HepG2 (cell line): Measurements from ENCODE around the gene CUL9. TPM values are rescaled to one million over a fixed set of nuclear protein-coding genes. Genes with fewer than 3 reads are reported as not detected.
A peak's percentile ranks its signal among the peaks of the same experiment; 100 is the strongest.

Experiments used
- AGO2 ChIP-seq: fragments of 200-400 bp; formaldehyde crosslinking; optimal IDR thresholded peaks from 2 replicates; pipeline ENCODE3; 2017; ENCODE audit warnings: mild to moderate bottlenecking, low read depth, low read length, moderate library complexity
- ARHGAP35 ChIP-seq: sonication (generic); formaldehyde crosslinking; IDR thresholded peaks from 2 replicates; pipeline ENCODE4 v1.9.0; 2022; ENCODE audit warnings: mild to moderate bottlenecking, inconsistent platforms, moderate library complexity, missing genetic modification reagents, borderline replicate concordance
- ATF3 ChIP-seq: sonication (generic); formaldehyde crosslinking; IDR thresholded peaks from 2 replicates; pipeline ENCODE4 v1.4.0; 2020; ENCODE audit warnings: missing genetic modification reagents
- ETV6 ChIP-seq: sonication (generic); formaldehyde crosslinking; conservative IDR thresholded peaks from 2 replicates; pipeline ENCODE4 v1.4.0; 2020; ENCODE audit warnings: missing genetic modification reagents
- FOXO4 ChIP-seq: sonication (generic); formaldehyde crosslinking; conservative IDR thresholded peaks from 2 replicates; pipeline ENCODE4 v1.8.1; 2023; ENCODE audit warnings: missing genetic modification reagents
- GLI4 ChIP-seq: sonication (generic); formaldehyde crosslinking; IDR thresholded peaks from 2 replicates; pipeline ENCODE4 v1.5.1; 2020; ENCODE audit warnings: missing genetic modification reagents, mild to moderate bottlenecking, moderate library complexity, borderline replicate concordance
- MBD4 ChIP-seq: IDR thresholded peaks from 2 replicates; pipeline ENCODE4 v1.6.1; 2012; ENCODE audit warnings: low read length, inconsistent platforms, borderline replicate concordance
- MBNL3 ChIP-seq: fragments of 250-450 bp; sonication (Bioruptor Pico); conservative IDR thresholded peaks from 2 replicates; pipeline ENCODE4 v1.8.0; 2022; ENCODE audit warnings: mild to moderate bottlenecking, inconsistent platforms
- PAF1 ChIP-seq: IDR thresholded peaks from 2 replicates; pipeline ENCODE4 v1.6.1; 2016; ENCODE audit warnings: missing genetic modification reagents, missing compliant biosample characterization
- REPIN1 ChIP-seq: sonication (generic); formaldehyde crosslinking; IDR thresholded peaks from 2 replicates; pipeline ENCODE4 v1.8.0; 2022; ENCODE audit warnings: missing genetic modification reagents, low read depth, mild to moderate bottlenecking, borderline replicate concordance
- SP140L ChIP-seq: sonication (generic); formaldehyde crosslinking; IDR thresholded peaks from 2 replicates; pipeline ENCODE4 v1.4.0; 2020; ENCODE audit warnings: missing genetic modification reagents, borderline replicate concordance
- SSRP1 ChIP-seq: IDR thresholded peaks from 2 replicates; pipeline ENCODE4 v1.6.1; 2016; ENCODE audit warnings: control low read depth
- ZNF430 ChIP-seq: sonication (generic); formaldehyde crosslinking; IDR thresholded peaks from 2 replicates; pipeline ENCODE4 v1.9.0; 2021; ENCODE audit warnings: mild to moderate bottlenecking, missing genetic modification reagents
- ZNF512B ChIP-seq: sonication (generic); formaldehyde crosslinking; IDR thresholded peaks from 2 replicates; pipeline ENCODE4 v1.5.1; 2020; ENCODE audit warnings: missing genetic modification reagents, mild to moderate bottlenecking, borderline replicate concordance
- ZNF567 ChIP-seq: sonication (generic); formaldehyde crosslinking; IDR thresholded peaks from 2 replicates; pipeline ENCODE4 v1.8.1; 2023; ENCODE audit warnings: mild to moderate bottlenecking, missing genetic modification reagents, borderline replicate concordance
- ZNF639 ChIP-seq: conservative IDR thresholded peaks from 2 replicates; pipeline ENCODE4 v1.6.1; 2018; ENCODE audit warnings: missing genetic modification reagents
- ZNF660 ChIP-seq: sonication (generic); formaldehyde crosslinking; IDR thresholded peaks from 2 replicates; pipeline ENCODE4 v1.5.1; 2020; ENCODE audit warnings: mild to moderate bottlenecking, low read depth, missing genetic modification reagents, borderline replicate concordance
- ZNF800 ChIP-seq: sonication (generic); formaldehyde crosslinking; IDR thresholded peaks from 2 replicates; pipeline ENCODE4 v1.4.0; 2020; ENCODE audit warnings: missing genetic modification reagents
- polyA plus RNA-seq, 8 experiments: library from polyadenylated mRNA; depleted of rRNA in 3 of 8; stranded (reverse) in 7 of 8; unstranded in 1 of 8; fragments of >200 nt; fragmentation: Illumina TruSeq in 4 of 8; extraction: Trizol in 4 of 8; gene quantifications; 2 replicates each; pipeline versions ENCODE4 v1.2.1 to v1.2.3, GENCODE V29; 2011 to 2016; ENCODE audit warnings: low read depth in 4 of 8, missing spikeins in 1 of 8, mixed read lengths in 1 of 8; ENCODE audit not compliant: insufficient read depth in 1 of 8
- total RNA-seq, 5 experiments: library from RNA; depleted of rRNA; stranded (reverse); fragments of >200 nt; fragmentation: Illumina TruSeq; extraction: Trizol; gene quantifications; 2 replicates each; pipeline ENCODE4 v1.2.3, GENCODE V29; 2016; ENCODE audit warnings: low read depth in 1 of 5
- TF ChIP-seq, protein P1 (sequence below): sonication (generic); formaldehyde crosslinking; IDR thresholded peaks from 2 replicates; pipeline ENCODE4 v1.4.0; 2020; ENCODE audit warnings: low read depth, mild to moderate bottlenecking, missing genetic modification reagents

Gene CUL9
- total and polyA plus RNA-seq, 2 of the 13 experiments (the other 11 are each of a cell fraction or from before 2014, with no cell fraction given): 11.4 to 13.7 TPM

DNA sequence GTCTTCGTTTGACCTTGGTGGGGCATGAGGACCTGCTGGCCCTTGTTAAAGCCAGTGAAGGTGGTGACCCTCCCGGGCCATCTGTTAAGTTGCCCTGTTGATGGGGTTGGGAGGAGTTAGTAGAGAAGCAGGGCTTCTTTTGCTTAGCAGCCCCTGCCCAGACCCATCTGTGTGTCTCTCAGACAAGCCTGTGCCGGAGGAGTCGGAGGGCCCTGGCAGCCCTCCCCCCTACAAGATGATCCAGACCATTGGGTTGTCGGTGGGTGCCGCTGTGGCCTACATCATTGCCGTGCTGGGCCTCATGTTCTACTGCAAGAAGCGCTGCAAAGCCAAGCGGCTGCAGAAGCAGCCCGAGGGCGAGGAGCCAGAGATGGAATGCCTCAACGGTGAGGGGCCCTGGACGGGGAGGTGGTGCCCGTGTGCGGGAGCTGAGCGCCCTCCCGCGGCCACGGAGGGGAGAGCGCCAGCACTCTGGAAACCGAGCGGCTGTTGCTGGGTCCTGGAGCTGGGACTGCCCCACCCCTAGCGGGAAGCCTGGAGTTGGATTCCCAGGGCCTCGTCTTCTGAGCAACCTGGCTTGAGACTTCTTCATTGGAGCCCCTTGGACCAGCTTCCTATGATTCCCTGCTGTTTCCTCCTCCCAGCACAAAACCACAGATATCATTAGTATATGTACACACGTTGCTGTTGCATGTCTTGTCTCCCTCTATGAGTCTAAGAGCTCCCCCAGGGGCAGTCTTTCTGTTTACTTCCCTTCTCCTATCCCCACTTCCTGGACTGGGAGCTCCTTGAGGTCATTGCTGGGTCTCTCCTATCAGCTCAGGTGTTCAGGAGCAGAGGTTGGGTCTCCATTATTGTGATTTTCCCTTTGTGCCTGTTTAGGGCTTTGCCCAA, 38.5 kb upstream of the CUL9 start (continued):
- peak; percentile 71; the same call in 1 of the 2 replicates for TF ChIP-seq ARHGAP35 (CRISPR knock-in tag)
- no peak; the same call in 1 of the 2 replicates for TF ChIP-seq ZNF512B (CRISPR knock-in tag)
- TF ChIP-seq ZNF567 (CRISPR knock-in tag): no peak
- TF ChIP-seq, protein P1, sequence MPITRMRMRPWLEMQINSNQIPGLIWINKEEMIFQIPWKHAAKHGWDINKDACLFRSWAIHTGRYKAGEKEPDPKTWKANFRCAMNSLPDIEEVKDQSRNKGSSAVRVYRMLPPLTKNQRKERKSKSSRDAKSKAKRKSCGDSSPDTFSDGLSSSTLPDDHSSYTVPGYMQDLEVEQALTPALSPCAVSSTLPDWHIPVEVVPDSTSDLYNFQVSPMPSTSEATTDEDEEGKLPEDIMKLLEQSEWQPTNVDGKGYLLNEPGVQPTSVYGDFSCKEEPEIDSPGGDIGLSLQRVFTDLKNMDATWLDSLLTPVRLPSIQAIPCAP (CRISPR knock-in tag): no peak
- TF ChIP-seq ZNF660: no peak
- peak; percentile 70; the same call in 1 of the 2 replicates for TF ChIP-seq ZNF800
- TF ChIP-seq MBNL3: no peak
- no peak for TF ChIP-seq PAF1 (CRISPR knock-in tag)
- no peak for TF ChIP-seq ZNF639 (CRISPR knock-in tag)
- TF ChIP-seq ZNF430: peak; percentile 54; the same call in 1 of the 2 replicates
- TF ChIP-seq GLI4 (CRISPR knock-in tag): no peak
- TF ChIP-seq SP140L (CRISPR knock-in tag): no peak
- peak; percentile 80 for TF ChIP-seq AGO2
- no peak for TF ChIP-seq MBD4
- TF ChIP-seq SSRP1 (CRISPR knock-in tag): peak; percentile 90; the same call in 1 of the 2 replicates
- TF ChIP-seq ATF3: 0 out of 2 replicates have a peak, but pooled peaks have one; percentile 30
- no peak for TF ChIP-seq FOXO4 (CRISPR knock-in tag)
- peak; percentile 77; the same call in 1 of the 2 replicates for TF ChIP-seq REPIN1 (CRISPR knock-in tag)
- peak; percentile 60 for TF ChIP-seq ETV6
